ENCODE results near the gene DCDC1.

Gene DCDC1

GRCh38 chr11:30938810-30939209 is 430.7 kb downstream of the DCDC1 start:
- Histone ChIP-seq H3K79me2 (ENCODE audit: low read length) (no peaks in the 10 kb centered on the region), H3K27me3 (ENCODE audit: low read depth, low read length) (no peaks in the 10 kb centered on the region), H3K9me3 (ENCODE audit: insufficient read depth, low read length) (no peaks in the 10 kb centered on the region), H3K9ac (ENCODE audit: low read length) (no peak overlapping the region), H2AFZ (ENCODE audit: low read depth, low read length) (no peak overlapping the region), H3K36me3 (replicated peaks; ENCODE audit: low read depth, low read length) (no peaks in the 10 kb centered on the region), H3K4me2 (ENCODE audit: low read length) (no peak overlapping the region), H3K27ac (ENCODE audit: low read length) (no peak overlapping the region), H3K4me3 (ENCODE audit: low read length) (no peak overlapping the region), H3K4me1 (ENCODE audit: low read length) (no peaks in the 10 kb centered on the region), H4K20me1 (ENCODE audit: insufficient read depth, low read length) (no peaks in the 10 kb centered on the region)
- no peak for TF ChIP-seq EZH2phosphoT487 (IDR thresholded peaks at IDR 0.05; ENCODE audit: low read depth)
- TF ChIP-seq, protein P1, sequence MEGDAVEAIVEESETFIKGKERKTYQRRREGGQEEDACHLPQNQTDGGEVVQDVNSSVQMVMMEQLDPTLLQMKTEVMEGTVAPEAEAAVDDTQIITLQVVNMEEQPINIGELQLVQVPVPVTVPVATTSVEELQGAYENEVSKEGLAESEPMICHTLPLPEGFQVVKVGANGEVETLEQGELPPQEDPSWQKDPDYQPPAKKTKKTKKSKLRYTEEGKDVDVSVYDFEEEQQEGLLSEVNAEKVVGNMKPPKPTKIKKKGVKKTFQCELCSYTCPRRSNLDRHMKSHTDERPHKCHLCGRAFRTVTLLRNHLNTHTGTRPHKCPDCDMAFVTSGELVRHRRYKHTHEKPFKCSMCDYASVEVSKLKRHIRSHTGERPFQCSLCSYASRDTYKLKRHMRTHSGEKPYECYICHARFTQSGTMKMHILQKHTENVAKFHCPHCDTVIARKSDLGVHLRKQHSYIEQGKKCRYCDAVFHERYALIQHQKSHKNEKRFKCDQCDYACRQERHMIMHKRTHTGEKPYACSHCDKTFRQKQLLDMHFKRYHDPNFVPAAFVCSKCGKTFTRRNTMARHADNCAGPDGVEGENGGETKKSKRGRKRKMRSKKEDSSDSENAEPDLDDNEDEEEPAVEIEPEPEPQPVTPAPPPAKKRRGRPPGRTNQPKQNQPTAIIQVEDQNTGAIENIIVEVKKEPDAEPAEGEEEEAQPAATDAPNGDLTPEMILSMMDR (IDR thresholded peaks at IDR 0.05; ENCODE audit: low read depth, low read length) = no peak

GRCh38 chr11:30938171-30938570 is 431.4 kb downstream of the DCDC1 start:
- H3K36me3 ChIP-seq (replicated peaks; ENCODE audit: low read depth, low read length) = no peaks in the 10 kb centered on the region
- H2AFZ ChIP-seq (ENCODE audit: low read depth, low read length) = no peak overlapping the region
- H3K79me2 ChIP-seq (ENCODE audit: low read length) = no peaks in the 10 kb centered on the region
- H3K4me1 ChIP-seq (ENCODE audit: low read length) = no peaks in the 10 kb centered on the region
- H3K4me3 ChIP-seq (ENCODE audit: low read length) = no peak overlapping the region
- TF ChIP-seq, protein P1 (IDR thresholded peaks at IDR 0.05; ENCODE audit: low read depth, low read length) = no peak
- no peak for TF ChIP-seq EZH2phosphoT487 (IDR thresholded peaks at IDR 0.05; ENCODE audit: low read depth)
- H3K9me3 ChIP-seq (ENCODE audit: insufficient read depth, low read length) = no peaks in the 10 kb centered on the region
- no peak overlapping the region for H3K4me2 ChIP-seq (ENCODE audit: low read length)
- H3K27me3 ChIP-seq (ENCODE audit: low read depth, low read length) = no peaks in the 10 kb centered on the region
- H4K20me1 ChIP-seq (ENCODE audit: insufficient read depth, low read length) = no peaks in the 10 kb centered on the region
- no peak overlapping the region for H3K9ac ChIP-seq (ENCODE audit: low read length)
- H3K27ac ChIP-seq (ENCODE audit: low read length) = no peak overlapping the region

DNA sequence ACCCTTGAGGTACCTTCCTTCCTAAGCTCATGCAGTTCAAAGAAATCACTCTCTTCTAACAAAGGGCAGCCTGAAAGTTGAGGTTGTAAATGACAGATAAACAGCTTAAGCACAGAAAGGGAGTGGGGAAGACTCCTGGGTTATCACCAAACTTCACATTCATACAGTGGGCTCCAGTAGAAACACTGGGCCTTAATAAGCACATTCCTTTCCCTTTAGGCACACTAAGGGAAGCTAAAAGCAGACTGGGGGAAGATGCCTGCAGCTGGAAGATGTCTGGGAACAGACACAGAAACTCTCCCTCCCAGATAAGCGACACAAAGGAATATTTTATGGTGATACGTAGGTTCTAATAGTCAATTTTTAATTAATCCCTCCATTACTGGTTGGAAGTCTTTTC is 433.0 kb downstream of the DCDC1 start:
- Histone ChIP-seq H3K79me2 (ENCODE audit: low read length) (no peaks in the 10 kb centered on the region), H3K4me1 (ENCODE audit: low read length) (no peaks in the 10 kb centered on the region), H2AFZ (ENCODE audit: low read depth, low read length) (no peak overlapping the region), H3K9me3 (ENCODE audit: insufficient read depth, low read length) (no peaks in the 10 kb centered on the region), H3K9ac (ENCODE audit: low read length) (no peak overlapping the region), H4K20me1 (ENCODE audit: insufficient read depth, low read length) (no peaks in the 10 kb centered on the region), H3K4me3 (ENCODE audit: low read length) (no peak overlapping the region), H3K36me3 (replicated peaks; ENCODE audit: low read depth, low read length) (no peaks in the 10 kb centered on the region), H3K27ac (ENCODE audit: low read length) (no peak overlapping the region), H3K27me3 (ENCODE audit: low read depth, low read length) (no peaks in the 10 kb centered on the region), H3K4me2 (ENCODE audit: low read length) (no peak overlapping the region)
- TF ChIP-seq, protein P1 (IDR thresholded peaks at IDR 0.05; ENCODE audit: low read depth, low read length) = no peak
- TF ChIP-seq EZH2phosphoT487 (IDR thresholded peaks at IDR 0.05; ENCODE audit: low read depth) = no peak

- no peaks in the 10 kb centered on the region for H3K36me3 ChIP-seq (replicated peaks; ENCODE audit: low read depth, low read length)
- no peak overlapping the region for H3K9ac ChIP-seq (ENCODE audit: low read length)
- TF ChIP-seq EZH2phosphoT487 (IDR thresholded peaks at IDR 0.05; ENCODE audit: low read depth) = no peak
- TF ChIP-seq, protein P1 (IDR thresholded peaks at IDR 0.05; ENCODE audit: low read depth, low read length) = no peak
- H3K9me3 ChIP-seq (ENCODE audit: insufficient read depth, low read length) = no peaks in the 10 kb centered on the region
- no peaks in the 10 kb centered on the region for H4K20me1 ChIP-seq (ENCODE audit: insufficient read depth, low read length)
- H3K79me2 ChIP-seq (ENCODE audit: low read length) = no peaks in the 10 kb centered on the region
- no peaks in the 10 kb centered on the region for H3K4me1 ChIP-seq (ENCODE audit: low read length)
- H3K4me2 ChIP-seq (ENCODE audit: low read length) = no peak overlapping the region
- H3K27ac ChIP-seq (ENCODE audit: low read length) = no peak overlapping the region
- H3K27me3 ChIP-seq (ENCODE audit: low read depth, low read length) = no peaks in the 10 kb centered on the region
- no peak overlapping the region for H2AFZ ChIP-seq (ENCODE audit: low read depth, low read length)
- no peak overlapping the region for H3K4me3 ChIP-seq (ENCODE audit: low read length)
Observed at GRCh38 chr11:30935861-30936260, 433.7 kb downstream of the DCDC1 start.
